ENCODE measurements around the gene GRWD1.
"Not testable (repeated sequence)": the region's sequence is repeated elsewhere in the genome, so short reads cannot be mapped to it uniquely, and the experiment has no call there.

Gene GRWD1

GRCh38 chr19:48483301-48483700 is 37.5 kb downstream of the GRWD1 start:
- Histone ChIP-seq H3K36me3 (ENCODE audit: control insufficient read depth in 1 of 2, insufficient read depth in 2 of 2, low read length in 2 of 2) (peaks cover 33 to 35% of the 10 kb centered on the region in 2 experiments), H2AFZ (ENCODE audit: insufficient read depth, low read length, poor library complexity) (no peak overlapping the region), H3K4me2 (ENCODE audit: low read length) (no peak overlapping the region), H3K4me1 (ENCODE audit: control insufficient read depth in 1 of 2, insufficient read depth in 2 of 2, low read length in 2 of 2) (no peaks in the 10 kb centered on the region), H4K12ac (ENCODE audit: low read depth, low read length) (no peak overlapping the region), H3K9ac (ENCODE audit: low read length) (no peak overlapping the region), H2BK5ac (ENCODE audit: low read depth, low read length, poor library complexity) (no peak overlapping the region), H3K4ac (ENCODE audit: low read depth, low read length) (no peak overlapping the region), H4K8ac (ENCODE audit: low read depth, low read length) (no peak overlapping the region), H2AK5ac (ENCODE audit: low read length) (no peak overlapping the region), H3K14ac (ENCODE audit: low read length) (no peak overlapping the region), H3K18ac (ENCODE audit: low read length) (no peak overlapping the region), H2BK120ac (ENCODE audit: insufficient read depth, low read length, poor library complexity) (no peak overlapping the region), H2BK12ac (ENCODE audit: low read length) (no peak overlapping the region), H3K27me3 (ENCODE audit: insufficient read depth, low read length) (no peaks in the 10 kb centered on the region), H4K91ac (ENCODE audit: low read depth, low read length) (no peak overlapping the region), H3K9me3 (ENCODE audit: insufficient read depth, low read depth, low read length) (no peaks in the 10 kb centered on the region), H3K27ac (ENCODE audit: low read depth, low read length) (no peak overlapping the region), H3K79me2 (ENCODE audit: control insufficient read depth, insufficient read depth, low read length, poor library complexity) (no peaks in the 10 kb centered on the region), H3K4me3 (ENCODE audit: low read depth, low read length) (no peak overlapping the region), H3K23ac (ENCODE audit: low read length) (no peak overlapping the region), H3K79me1 (ENCODE audit: low read length) (no peaks in the 10 kb centered on the region)
- WGBS (ENCODE audit: extremely low coverage, insufficient coverage, insufficient read length): no CpG with 5 or more reads among the region's 3 CpGs
- DNase-seq: no peak

GRCh38 chr19:48484247-48484893 is 38.6 kb downstream of the GRWD1 start:
- H3K9me3 ChIP-seq (ENCODE audit: insufficient read depth, low read depth, low read length): no peaks in the 10 kb centered on the region
- no peak overlapping the region for H3K23ac ChIP-seq (ENCODE audit: low read length)
- peaks cover 24 to 25% of the 10 kb centered on the region in 2 experiments for H3K36me3 ChIP-seq (ENCODE audit: control insufficient read depth in 1 of 2, insufficient read depth in 2 of 2, low read length in 2 of 2)
- no peak overlapping the region for H2BK120ac ChIP-seq (ENCODE audit: insufficient read depth, low read length, poor library complexity)
- no peak overlapping the region for H3K14ac ChIP-seq (ENCODE audit: low read length)
- no peak overlapping the region for H3K27ac ChIP-seq (ENCODE audit: low read depth, low read length)
- H3K79me2 ChIP-seq (ENCODE audit: control insufficient read depth, insufficient read depth, low read length, poor library complexity): no peaks in the 10 kb centered on the region
- no peak overlapping the region for H3K9ac ChIP-seq (ENCODE audit: low read length)
- H2AK5ac ChIP-seq (ENCODE audit: low read length): no peak overlapping the region
- no peak overlapping the region for H3K4me3 ChIP-seq (ENCODE audit: low read depth, low read length)
- H4K12ac ChIP-seq (ENCODE audit: low read depth, low read length): no peak overlapping the region
- H4K91ac ChIP-seq (ENCODE audit: low read depth, low read length): no peak overlapping the region
- H4K8ac ChIP-seq (ENCODE audit: low read depth, low read length): no peak overlapping the region
- no peak for DNase-seq
- H3K27me3 ChIP-seq (ENCODE audit: insufficient read depth, low read length): no peaks in the 10 kb centered on the region
- no peak overlapping the region for H2AFZ ChIP-seq (ENCODE audit: insufficient read depth, low read length, poor library complexity)
- no peak overlapping the region for H3K4ac ChIP-seq (ENCODE audit: low read depth, low read length)
- no CpG with 5 or more reads among the region's 16 CpGs for WGBS (ENCODE audit: extremely low coverage, insufficient coverage, insufficient read length)
- H2BK5ac ChIP-seq (ENCODE audit: low read depth, low read length, poor library complexity): no peak overlapping the region
- H3K4me2 ChIP-seq (ENCODE audit: low read length): no peak overlapping the region
- no peak overlapping the region for H2BK12ac ChIP-seq (ENCODE audit: low read length)
- H3K4me1 ChIP-seq (ENCODE audit: control insufficient read depth in 1 of 2, insufficient read depth in 2 of 2, low read length in 2 of 2): no peaks in the 10 kb centered on the region
- H3K18ac ChIP-seq (ENCODE audit: low read length): no peak overlapping the region
- no peaks in the 10 kb centered on the region for H3K79me1 ChIP-seq (ENCODE audit: low read length)

- Histone ChIP-seq H3K27ac (ENCODE audit: low read depth, low read length) (no peak overlapping the region), H3K9ac (ENCODE audit: low read length) (no peak overlapping the region), H2BK12ac (ENCODE audit: low read length) (no peak overlapping the region), H3K4ac (ENCODE audit: low read depth, low read length) (no peak overlapping the region), H3K18ac (ENCODE audit: low read length) (no peak overlapping the region), H2AK5ac (ENCODE audit: low read length) (no peak overlapping the region), H3K4me2 (ENCODE audit: low read length) (no peak overlapping the region), H3K9me3 (ENCODE audit: insufficient read depth, low read depth, low read length) (no peaks in the 10 kb centered on the region), H3K14ac (ENCODE audit: low read length) (no peak overlapping the region), H3K4me3 (ENCODE audit: low read depth, low read length) (no peak overlapping the region), H3K23ac (ENCODE audit: low read length) (no peak overlapping the region), H2BK5ac (ENCODE audit: low read depth, low read length, poor library complexity) (no peak overlapping the region), H4K8ac (ENCODE audit: low read depth, low read length) (no peak overlapping the region), H3K4me1 (ENCODE audit: control insufficient read depth in 1 of 2, insufficient read depth in 2 of 2, low read length in 2 of 2) (no peaks in the 10 kb centered on the region), H3K79me1 (ENCODE audit: low read length) (no peaks in the 10 kb centered on the region), H4K91ac (ENCODE audit: low read depth, low read length) (no peak overlapping the region), H2BK120ac (ENCODE audit: insufficient read depth, low read length, poor library complexity) (no peak overlapping the region), H3K36me3 (ENCODE audit: control insufficient read depth in 1 of 2, insufficient read depth in 2 of 2, low read length in 2 of 2) (peaks cover 17 to 18% of the 10 kb centered on the region in 2 experiments), H3K79me2 (ENCODE audit: control insufficient read depth, insufficient read depth, low read length, poor library complexity) (no peaks in the 10 kb centered on the region), H2AFZ (ENCODE audit: insufficient read depth, low read length, poor library complexity) (no peak overlapping the region), H4K12ac (ENCODE audit: low read depth, low read length) (no peak overlapping the region), H3K27me3 (ENCODE audit: insufficient read depth, low read length) (no peaks in the 10 kb centered on the region)
- WGBS (ENCODE audit: extremely low coverage, insufficient coverage, insufficient read length): no CpG with 5 or more reads among the region's 37 CpGs
- DNase-seq: no peak
Observed at GRCh38 chr19:48484931-48485612, 39.3 kb downstream of the GRWD1 start.

- H2BK12ac ChIP-seq (ENCODE audit: low read length); H3K36me3 ChIP-seq (ENCODE audit: control insufficient read depth in 1 of 2, insufficient read depth in 2 of 2, low read length in 2 of 2); H2BK120ac ChIP-seq (ENCODE audit: insufficient read depth, low read length, poor library complexity); H3K14ac ChIP-seq (ENCODE audit: low read length); H3K4me1 ChIP-seq (ENCODE audit: control insufficient read depth in 1 of 2, insufficient read depth in 2 of 2, low read length in 2 of 2); H3K27me3 ChIP-seq (ENCODE audit: insufficient read depth, low read length); H3K79me2 ChIP-seq (ENCODE audit: control insufficient read depth, insufficient read depth, low read length, poor library complexity); H3K27ac ChIP-seq (ENCODE audit: low read depth, low read length); H2AK5ac ChIP-seq (ENCODE audit: low read length); H4K8ac ChIP-seq (ENCODE audit: low read depth, low read length); H3K9me3 ChIP-seq (ENCODE audit: insufficient read depth, low read depth, low read length); H3K9ac ChIP-seq (ENCODE audit: low read length); H4K91ac ChIP-seq (ENCODE audit: low read depth, low read length); H3K79me1 ChIP-seq (ENCODE audit: low read length); H3K18ac ChIP-seq (ENCODE audit: low read length); H4K12ac ChIP-seq (ENCODE audit: low read depth, low read length); H3K4me3 ChIP-seq (ENCODE audit: low read depth, low read length); H2AFZ ChIP-seq (ENCODE audit: insufficient read depth, low read length, poor library complexity); H3K4ac ChIP-seq (ENCODE audit: low read depth, low read length); H2BK5ac ChIP-seq (ENCODE audit: low read depth, low read length, poor library complexity); H3K23ac ChIP-seq (ENCODE audit: low read length); H3K4me2 ChIP-seq (ENCODE audit: low read length): not testable (repeated sequence)
- no CpG with 5 or more reads among the region's 10 CpGs for WGBS (ENCODE audit: extremely low coverage, insufficient coverage, insufficient read length)
- DNase-seq: peak in 1 of 2 donors; percentile 22
Observed at GRCh38 chr19:48486706-48487105, 40.9 kb downstream of the GRWD1 start.
